Fibroblast of peridontal ligament (primary cell): ENCODE results near the gene VEGFA.

ENCODE experiments used
- DNase-seq: peaks from one replicate; pipeline ENCODE4 v3.0.0-alpha.2; 2010; ENCODE audit errors: extremely low read depth

Gene VEGFA

DNA sequence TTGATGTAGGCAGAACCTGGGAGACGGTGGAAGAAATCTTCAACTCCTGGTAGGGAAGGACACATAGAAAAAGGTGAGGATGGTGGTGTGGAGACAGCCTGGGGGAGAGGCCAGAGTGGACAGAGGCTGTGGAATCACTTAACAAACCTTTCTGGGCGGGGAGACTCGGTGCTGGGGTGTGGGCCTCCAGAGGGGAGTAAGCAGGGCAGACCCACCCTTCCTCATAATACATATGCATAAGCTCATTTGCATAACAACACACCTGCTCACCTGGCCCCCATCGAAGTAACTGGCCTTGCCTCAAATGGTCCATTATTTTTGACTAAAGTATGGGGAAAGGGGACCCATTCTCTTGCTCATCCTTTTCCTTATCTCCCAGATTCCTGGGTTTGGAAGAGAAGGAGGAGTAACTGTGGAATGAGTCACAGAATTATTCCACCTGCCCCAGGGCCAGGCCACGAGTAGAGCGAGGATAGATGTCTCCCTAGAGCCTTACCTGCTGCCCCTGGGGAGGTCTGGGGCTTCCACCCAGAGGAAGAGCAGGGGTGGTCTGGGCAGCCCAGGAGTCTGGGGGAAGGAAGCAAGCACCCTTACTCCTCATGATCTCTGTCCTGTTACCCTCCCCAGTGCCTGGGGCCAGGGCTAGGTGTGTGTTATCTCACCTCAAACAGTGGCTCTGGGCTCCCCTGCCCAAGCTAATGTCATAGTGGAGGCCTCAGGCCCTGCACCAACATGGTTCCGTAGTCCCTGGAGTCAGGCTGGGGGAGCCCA, 10.7 kb upstream of the VEGFA start:
- DNase-seq = no peak

DNA sequence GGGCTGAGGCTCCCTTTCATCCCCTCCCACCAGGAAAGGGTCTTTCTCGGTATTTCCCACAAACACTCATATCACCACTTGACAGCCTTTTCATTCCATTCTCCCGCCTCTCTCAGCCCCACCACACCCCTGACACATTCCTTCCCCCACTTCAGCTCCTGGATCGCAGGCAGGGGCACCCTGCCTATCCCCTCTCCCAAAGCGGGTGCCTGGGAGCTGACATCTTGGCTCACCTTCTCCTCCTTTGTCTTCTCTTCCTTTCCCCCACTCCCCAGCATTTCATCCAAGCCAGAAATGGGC, 10.2 kb upstream of the VEGFA start:
- DNase-seq = no peak

DNA sequence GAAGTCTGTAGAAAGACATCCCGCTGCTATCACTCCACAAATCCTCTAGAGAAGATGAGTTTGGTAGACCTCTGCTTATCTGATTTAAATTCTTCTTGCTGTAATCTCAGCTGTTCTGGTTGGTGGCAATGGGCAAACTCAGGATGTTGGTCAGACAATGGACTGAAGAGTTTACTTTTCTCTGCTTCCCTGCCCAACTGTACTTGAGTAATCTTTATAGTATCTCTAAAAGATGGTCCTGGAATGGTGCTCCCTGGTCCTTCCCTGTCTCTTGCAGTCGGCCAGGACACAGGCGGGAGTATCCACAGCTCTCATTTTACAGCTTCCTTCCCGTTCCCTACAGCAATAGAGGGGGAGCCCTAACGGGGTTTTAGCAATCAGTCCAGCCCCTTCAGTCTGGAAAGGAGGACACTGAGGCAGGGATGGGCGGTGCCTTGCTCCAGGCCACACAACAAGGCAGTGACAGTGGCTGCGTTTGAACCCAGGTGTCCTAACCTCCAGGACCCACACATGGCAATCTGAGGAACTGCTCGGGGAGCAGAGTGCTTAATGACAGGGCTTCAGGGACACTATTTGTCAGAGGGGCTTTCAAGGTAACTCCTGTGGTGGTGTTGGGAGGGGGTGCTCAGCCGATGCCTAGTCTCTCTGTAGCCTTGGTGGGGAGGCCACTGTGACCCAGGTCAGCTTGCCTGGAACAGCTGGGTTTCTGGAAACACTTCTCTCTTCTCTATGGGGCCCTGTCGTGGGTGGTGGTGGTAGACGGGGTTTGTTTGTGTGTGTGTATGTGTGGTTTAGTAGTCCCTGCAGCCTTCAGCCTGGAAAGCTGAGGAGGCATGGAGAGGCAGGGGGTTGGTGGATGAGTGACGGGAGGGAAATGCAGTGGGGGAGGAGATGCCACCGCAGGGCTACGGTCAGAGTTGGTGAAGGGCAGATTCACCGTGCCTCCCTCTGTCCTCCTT, 9.5 kb upstream of the VEGFA start:
- DNase-seq = no peak

DNA sequence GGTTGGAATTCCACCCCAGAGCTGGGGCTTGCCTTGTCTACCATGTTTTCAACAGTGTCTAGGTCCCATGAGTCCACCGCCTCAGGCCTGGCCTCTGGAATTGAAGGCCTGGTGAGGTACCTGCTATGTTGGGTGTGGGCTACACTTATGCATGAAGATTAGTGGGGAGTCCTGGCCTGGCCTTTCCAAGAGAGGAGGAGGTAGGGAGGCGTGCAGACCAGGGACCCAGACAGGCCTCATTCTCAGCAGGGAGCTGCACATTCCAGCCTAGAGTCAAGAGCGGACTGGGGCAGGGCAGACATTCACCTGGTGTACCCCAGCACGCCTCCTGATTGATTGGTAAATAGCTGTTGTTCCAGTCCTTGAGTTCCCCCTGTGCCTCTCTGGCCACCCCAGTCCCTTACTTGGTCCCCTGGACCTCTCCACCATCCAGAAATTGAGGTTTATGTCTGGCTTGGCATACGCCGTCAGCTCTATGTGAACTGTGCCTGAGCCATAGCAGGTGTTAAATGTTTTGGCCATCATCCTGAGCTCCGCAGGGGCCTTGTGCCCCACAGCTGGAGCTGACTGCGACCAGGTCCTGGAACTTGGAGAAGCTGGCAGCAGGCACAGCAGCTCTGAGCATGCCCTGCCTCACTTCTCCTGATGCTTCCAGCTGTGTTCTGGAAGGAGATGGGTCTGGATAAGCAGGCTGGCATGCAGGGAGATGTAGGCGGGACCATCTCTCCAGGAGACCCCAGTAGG, 8.2 kb upstream of the VEGFA start:
- no peak for DNase-seq

DNA sequence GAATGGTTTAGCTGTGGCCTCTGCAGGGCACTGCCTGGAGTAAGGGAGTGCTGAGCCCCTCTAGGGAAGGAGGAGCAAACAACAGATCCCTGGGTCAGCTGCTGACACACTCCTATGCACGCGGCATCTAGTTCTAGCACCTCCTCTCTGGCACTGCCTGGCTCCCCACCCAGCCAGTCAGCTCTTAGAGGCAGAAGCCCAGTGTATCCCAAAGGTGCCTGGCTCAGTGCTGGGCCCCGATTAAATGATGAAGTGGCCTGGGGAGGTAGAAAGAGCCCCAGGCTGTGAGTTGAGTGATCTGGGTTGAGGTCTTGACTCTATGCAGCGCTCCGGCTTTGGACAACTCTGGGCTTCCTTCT, 7.6 kb upstream of the VEGFA start:
- DNase-seq = no peak

DNA sequence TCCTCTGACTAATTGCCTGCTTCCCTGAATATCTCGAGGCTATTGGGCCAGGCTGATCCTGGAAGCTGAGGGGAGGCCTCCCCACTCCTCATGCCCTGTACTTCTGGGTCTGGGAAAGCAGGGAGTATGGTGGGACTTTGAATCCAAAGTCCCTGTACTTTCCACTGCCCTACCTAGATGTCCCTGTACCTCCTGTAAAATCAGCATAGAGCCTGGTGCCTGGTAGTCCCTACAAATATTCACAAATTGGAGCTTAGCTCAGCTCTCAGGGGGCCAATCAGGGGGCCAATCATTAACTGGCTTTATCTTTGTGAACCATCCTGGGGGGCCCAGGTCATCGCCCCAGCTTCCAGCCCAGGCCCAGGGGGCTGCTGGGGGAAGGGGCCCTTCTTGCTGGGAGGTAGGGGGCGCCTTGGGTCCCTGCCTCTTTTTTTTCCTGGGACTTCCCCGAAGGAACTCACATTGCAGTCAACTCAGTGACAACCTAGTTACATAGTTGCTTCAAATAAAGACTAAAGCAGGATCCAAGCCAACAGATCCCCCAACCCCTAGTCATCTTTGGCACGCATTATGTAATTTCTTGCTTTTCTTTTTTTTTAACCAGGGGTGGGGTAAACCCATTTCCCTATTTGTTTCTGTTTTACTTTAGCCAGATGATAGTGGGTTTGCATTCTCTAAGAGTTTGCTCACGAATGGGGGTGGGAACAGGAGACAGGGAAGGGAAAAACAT, 6.9 kb upstream of the VEGFA start:
- DNase-seq = peak; percentile 54

DNA sequence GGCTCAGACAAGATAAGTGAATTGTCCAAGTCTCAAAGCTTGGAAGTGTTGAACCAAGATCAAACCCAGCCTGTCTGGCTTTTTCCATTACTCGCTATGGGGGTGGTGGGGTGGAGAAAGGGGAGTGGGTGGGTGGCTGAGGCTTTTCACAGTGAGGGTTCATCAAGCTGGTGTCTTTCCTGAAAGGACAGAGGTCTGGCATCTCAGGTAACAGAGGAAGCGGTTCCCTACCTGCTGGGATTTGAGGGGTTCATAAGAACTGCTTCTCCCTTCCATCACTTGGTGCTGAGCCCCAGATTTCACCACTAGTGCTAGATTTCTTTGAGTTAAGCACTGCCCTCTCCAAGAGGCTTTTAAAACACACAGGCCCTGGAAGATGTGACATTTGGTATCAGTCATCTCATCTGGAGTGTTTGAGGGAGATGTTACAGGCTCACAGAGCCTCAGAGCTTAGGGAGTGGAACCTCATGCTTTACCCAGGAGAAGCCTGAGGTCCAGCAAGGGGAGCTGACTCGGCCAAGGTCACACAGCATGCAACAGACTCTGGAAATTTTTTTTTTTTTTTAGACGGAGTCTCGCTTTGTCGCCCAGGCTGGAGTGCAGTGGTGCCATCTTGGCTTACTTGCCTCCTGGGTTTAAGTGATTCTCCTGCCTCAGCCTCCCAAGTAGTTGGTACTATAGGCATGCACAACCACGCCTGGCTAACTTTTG, 6.0 kb upstream of the VEGFA start:
- no peak for DNase-seq

DNA sequence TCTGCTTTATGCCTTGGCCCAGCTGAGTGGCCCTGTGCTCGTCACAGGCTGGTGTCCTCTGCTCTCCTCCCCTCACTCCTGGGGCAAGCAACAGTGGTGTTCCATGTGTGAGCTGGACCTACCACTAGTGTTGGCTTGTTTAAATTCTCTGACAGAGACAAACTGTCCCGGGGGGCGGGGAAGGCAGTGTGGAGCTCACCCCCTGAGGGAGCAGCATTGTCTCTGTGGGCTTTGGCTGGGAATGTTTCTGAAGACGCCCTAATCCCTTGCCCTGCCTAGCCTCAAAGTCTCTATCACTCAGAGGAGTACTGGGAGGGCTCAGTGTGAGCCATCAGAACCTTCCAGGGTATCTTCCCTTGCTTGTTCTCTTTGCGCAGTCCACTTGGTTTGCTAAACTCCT, 5.2 kb upstream of the VEGFA start:
- DNase-seq = no peak

DNA sequence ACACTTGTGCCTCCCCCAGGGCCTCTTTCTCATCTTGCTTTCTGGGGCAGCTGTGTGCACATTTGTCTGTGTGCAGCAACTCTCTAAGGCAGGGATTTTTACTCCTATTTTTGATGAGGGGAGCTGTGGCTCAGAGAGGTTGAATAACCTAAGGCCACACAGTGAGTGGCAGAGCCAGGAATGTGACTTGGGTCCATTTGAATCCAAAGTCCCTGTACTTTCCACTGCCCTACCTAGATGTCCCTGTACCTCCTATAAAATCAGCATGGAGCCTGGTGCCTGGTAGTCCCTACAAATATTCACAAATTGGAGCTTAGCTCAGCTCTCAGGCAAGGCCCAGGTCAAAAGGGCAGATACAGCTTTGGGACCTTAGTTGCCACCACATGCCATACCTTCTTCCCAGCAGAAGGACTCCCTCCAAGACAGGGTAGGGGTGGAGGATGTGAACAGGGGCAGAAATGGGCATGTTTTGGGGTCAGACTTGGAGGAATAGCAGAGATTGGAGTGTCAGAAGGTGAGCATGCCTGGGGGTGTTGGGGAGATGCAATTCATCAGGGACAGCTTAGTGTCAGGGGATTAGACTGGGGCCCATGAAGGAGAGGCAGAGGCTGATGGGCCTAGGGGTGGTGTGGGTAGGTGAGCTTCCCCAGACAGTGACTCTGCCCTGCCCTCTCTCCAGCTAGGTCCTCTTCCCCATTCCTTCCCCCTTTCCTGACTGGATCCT, 4.1 kb upstream of the VEGFA start:
- DNase-seq = no peak

DNA sequence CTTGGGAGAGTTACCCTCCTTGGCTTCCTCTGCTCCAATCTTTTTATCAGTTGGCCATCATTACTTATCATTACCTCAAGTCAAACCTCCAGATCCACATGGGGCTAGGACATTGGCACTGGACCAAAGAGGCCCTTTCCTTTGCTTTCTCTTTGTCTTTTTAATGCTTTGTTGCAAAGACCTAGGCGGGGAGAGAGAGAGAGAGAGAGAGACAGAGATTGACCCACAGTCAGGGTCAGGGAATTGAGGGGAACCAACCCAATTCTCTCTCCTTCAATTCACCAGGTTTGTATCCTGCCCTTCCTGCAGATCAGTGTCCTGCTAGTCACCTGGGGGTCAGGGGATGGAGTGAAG, 3.5 kb upstream of the VEGFA start:
- DNase-seq = no peak

DNA sequence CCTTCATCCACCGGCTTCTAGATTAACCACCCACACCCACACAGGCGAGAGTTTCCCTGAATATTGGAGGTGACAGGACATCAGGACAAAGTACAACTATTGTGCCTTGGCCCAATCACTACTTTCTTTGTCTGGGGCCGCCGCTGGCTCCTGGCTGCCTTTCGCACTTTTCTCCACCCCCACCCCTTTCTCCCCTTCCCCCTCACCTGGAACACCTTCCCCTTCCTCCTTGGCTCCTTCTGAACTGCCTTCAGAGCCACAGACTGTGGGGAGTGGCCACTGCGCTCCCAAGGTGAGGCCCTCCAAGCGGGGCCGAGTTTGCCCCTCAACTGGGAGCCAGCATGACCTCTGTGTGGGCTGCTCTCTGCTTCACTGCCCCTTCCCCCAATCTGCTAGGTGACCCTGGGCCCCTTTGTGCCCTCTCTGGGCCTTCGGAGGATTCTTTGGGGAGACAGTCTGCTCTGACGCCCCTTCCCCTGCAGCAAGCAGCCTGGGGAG, 3.0 kb upstream of the VEGFA start:
- DNase-seq = no peak

DNA sequence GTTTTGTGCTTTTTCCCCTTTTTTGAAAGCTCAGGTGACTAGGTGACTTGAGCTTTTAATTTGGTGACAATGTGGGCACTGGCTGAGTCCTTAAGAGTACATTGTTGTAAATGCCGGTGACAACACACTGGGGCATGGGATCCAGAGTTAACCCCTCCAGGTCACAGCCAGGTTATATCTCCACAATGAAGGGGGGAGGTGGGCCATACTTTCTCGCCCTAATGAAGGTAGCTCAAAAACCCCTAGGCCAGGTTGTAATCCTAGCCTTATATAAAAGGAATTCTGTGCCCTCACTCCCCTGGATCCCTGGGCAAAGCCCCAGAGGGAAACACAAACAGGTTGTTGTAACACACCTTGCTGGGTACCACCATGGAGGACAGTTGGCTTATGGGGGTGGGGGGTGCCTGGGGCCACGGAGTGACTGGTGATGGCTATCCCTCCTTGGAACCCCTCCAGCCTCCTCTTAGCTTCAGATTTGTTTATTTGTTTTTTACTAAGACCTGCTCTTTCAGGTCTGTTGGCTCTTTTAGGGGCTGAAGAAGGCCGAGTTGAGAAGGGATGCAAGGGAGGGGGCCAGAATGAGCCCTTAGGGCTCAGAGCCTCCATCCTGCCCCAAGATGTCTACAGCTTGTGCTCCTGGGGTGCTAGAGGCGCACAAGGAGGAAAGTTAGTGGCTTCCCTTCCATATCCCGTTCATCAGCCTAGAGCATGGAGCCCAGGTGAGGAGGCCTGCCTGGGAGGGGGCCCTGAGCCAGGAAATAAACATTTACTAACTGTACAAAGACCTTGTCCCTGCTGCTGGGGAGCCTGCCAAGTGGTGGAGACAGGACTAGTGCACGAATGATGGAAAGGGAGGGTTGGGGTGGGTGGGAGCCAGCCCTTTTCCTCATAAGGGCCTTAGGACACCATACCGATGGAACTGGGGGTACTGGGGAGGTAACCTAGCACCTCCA, 2.2 kb upstream of the VEGFA start:
- no peak for DNase-seq

DNA sequence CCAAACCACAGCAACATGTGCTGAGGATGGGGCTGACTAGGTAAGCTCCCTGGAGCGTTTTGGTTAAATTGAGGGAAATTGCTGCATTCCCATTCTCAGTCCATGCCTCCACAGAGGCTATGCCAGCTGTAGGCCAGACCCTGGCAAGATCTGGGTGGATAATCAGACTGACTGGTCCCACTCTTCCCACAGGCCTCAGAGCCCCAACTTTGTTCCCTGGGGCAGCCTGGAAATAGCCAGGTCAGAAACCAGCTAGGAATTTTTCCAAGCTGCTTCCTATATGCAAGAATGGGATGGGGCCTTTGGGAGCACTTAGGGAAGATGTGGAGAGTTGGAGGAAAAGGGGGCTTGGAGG, 1.5 kb upstream of the VEGFA start:
- no peak for DNase-seq

DNA sequence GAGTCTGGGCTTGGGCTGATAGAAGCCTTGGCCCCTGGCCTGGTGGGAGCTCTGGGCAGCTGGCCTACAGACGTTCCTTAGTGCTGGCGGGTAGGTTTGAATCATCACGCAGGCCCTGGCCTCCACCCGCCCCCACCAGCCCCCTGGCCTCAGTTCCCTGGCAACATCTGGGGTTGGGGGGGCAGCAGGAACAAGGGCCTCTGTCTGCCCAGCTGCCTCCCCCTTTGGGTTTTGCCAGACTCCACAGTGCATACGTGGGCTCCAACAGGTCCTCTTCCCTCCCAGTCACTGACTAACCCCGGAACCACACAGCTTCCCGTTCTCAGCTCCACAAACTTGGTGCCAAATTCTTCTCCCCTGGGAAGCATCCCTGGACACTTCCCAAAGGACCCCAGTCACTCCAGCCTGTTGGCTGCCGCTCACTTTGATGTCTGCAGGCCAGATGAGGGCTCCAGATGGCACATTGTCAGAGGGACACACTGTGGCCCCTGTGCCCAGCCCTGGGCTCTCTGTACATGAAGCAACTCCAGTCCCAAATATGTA, 957 bp upstream of the VEGFA start:
- DNase-seq = peak; percentile 91

DNA sequence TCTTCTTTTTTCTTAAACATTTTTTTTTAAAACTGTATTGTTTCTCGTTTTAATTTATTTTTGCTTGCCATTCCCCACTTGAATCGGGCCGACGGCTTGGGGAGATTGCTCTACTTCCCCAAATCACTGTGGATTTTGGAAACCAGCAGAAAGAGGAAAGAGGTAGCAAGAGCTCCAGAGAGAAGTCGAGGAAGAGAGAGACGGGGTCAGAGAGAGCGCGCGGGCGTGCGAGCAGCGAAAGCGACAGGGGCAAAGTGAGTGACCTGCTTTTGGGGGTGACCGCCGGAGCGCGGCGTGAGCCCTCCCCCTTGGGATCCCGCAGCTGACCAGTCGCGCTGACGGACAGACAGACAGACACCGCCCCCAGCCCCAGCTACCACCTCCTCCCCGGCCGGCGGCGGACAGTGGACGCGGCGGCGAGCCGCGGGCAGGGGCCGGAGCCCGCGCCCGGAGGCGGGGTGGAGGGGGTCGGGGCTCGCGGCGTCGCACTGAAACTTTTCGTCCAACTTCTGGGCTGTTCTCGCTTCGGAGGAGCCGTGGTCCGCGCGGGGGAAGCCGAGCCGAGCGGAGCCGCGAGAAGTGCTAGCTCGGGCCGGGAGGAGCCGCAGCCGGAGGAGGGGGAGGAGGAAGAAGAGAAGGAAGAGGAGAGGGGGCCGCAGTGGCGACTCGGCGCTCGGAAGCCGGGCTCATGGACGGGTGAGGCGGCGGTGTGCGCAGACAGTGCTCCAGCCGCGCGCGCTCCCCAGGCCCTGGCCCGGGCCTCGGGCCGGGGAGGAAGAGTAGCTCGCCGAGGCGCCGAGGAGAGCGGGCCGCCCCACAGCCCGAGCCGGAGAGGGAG, 580 bp downstream of the VEGFA start:
- peak; percentile 69 for DNase-seq

DNA sequence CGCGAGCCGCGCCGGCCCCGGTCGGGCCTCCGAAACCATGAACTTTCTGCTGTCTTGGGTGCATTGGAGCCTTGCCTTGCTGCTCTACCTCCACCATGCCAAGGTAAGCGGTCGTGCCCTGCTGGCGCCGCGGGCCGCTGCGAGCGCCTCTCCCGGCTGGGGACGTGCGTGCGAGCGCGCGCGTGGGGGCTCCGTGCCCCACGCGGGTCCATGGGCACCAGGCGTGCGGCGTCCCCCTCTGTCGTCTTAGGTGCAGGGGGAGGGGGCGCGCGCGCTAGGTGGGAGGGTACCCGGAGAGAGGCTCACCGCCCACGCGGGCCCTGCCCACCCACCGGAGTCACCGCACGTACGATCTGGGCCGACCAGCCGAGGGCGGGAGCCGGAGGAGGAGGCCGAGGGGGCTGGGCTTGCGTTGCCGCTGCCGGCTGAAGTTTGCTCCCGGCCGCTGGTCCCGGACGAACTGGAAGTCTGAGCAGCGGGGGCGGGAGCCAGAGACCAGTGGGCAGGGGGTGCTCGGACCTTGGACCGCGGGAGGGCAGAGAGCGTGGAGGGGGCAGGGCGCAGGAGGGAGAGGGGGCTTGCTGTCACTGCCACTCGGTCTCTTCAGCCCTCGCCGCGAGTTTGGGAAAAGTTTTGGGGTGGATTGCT, 1.3 kb downstream of the VEGFA start:
- no peak for DNase-seq

DNA sequence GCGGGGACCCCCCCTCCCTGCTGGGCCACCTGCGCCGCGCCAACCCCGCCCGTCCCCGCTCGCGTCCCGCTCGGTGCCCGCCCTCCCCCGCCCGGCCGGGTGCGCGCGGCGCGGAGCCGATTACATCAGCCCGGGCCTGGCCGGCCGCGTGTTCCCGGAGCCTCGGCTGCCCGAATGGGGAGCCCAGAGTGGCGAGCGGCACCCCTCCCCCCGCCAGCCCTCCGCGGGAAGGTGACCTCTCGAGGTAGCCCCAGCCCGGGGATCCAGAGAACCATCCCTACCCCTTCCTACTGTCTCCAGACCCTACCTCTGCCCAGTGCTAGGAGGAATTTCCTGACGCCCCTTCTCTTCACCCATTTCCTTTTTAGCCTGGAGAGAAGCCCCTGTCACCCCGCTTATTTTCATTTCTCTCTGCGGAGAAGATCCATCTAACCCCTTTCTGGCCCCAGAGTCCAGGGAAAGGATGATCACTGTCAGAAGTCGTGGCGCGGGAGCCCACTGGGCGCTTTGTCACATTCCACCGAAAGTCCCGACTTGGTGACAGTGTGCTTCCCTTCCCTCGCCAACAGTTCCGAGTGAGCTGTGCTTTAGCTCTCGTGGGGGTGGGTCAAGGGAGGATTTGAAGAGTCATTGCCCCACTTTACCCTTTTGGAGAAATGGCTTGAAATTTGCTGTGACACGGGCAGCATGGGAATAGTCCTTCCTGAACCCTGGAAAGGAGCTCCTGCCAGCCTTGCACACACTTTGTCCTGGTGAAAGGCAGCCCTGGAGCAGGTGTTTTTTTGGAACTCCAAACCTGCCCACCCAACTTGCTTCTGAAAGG, 2.1 kb downstream of the VEGFA start:
- DNase-seq = peak; percentile 26
